Adrenal gland (tissue), 5 donors: ENCODE results near the gene BPIFB6.

Source experiments
- CTCF ChIP-seq, 6 experiments: fragments of 450-650 bp in 4 of 6; fragments of 200-600 bp in 2 of 6; sonication (generic) in 1 of 6; IDR thresholded peaks; 1 replicate in 5 of 6; 2 replicates in 1 of 6; pipeline versions ENCODE4 v1.5.1 to v1.8.0; 2016 to 2021; ENCODE audit warnings: antibody characterized with exemption in 6 of 6, mild to moderate bottlenecking in 2 of 6, moderate library complexity in 1 of 6
- POLR2A ChIP-seq, 2 donors: fragments of 450-650 bp; IDR thresholded peaks; one replicate each; pipeline ENCODE4 v1.6.1; 2017; ENCODE audit warnings: antibody characterized with exemption in 2 of 2, mild to moderate bottlenecking in 2 of 2, moderate library complexity in 1 of 2
- donor health status: DM: no; HTN: no; CAD: no.

GRCh38 chr20:32987044-32987825, 44.2 kb upstream of the BPIFB6 start:
- TF ChIP-seq CTCF (IDR thresholded peaks at IDR 0.05), result no peak
- TF ChIP-seq POLR2A (IDR thresholded peaks at IDR 0.05), result no peak
